Pancreas (tissue), 10 donors: ENCODE results near the gene MBTPS1. TPM values are rescaled to one million over a fixed set of nuclear protein-coding genes. Genes with fewer than 3 reads are reported as not detected.
A peak's percentile ranks its signal among the peaks of the same experiment; 100 is the strongest.

Experiments
- ATAC-seq, 4 donors: fragments of 200-7000 bp; cut with Tn5 transposase; one replicate each; pipeline versions ENCODE4 v1.8.0 to v1.9.1; 2020; ENCODE audit warnings: mild to moderate bottlenecking in 4 of 4, moderate library complexity in 4 of 4
- DNase-seq, 6 donors: peaks; one replicate each; pipeline ENCODE4 v3.0.0-alpha.2; 2020
- FAIRE-seq: peaks from 2 replicates; lab custom pipeline; 2012; peaks lifted over from hg19 to GRCh38; lab: Jason Lieb, UNC
- H3K27ac ChIP-seq, 4 donors: fragments of 200-600 bp; sonication (generic); 1 replicate in 3 of 4; 2 replicates in 1 of 4; pipeline versions ENCODE4 v1.5.0 to v1.8.0; 2020
- H3K27me3 ChIP-seq, 4 donors: fragments of 200-600 bp; one replicate each; pipeline ENCODE4 v1.8.0; 2021
- H3K36me3 ChIP-seq, 3 donors: fragments of 200-600 bp; sonication (generic) in 1 of 3; one replicate each; pipeline versions ENCODE4 v1.5.0 to v1.8.0; 2020 to 2021
- H3K4me1 ChIP-seq, 3 donors: fragments of 200-600 bp; one replicate each; pipeline ENCODE4 v1.8.0; 2021
- H3K4me3 ChIP-seq, 4 donors: fragments of 200-600 bp; sonication (generic) in 2 of 4; one replicate each; pipeline versions ENCODE4 v1.5.0 to v1.8.0; 2020 to 2021
- H3K9me3 ChIP-seq, 4 donors: fragments of 200-600 bp; one replicate each; pipeline ENCODE4 v1.8.0; 2021
- WGBS, 2 donors: extraction: QIAGEN DNeasy Blood & Tissue Kit; methylation state at CpG; one replicate each; pipeline ENCODE4 v1.1.7; 2013; 5-methylcytosine and 5-hydroxymethylcytosine counted together
- intact Hi-C, 3 donors: fragments of 100-400 bp; cut with DNase I; formaldehyde crosslinking; loops; one replicate each; pipeline versions ENCODE4 v1.11.1 to v1.14.2; 2022
- polyA plus RNA-seq, 2 donors: library from polyadenylated mRNA; stranded (reverse); fragments of 200-250 nt; gene quantifications; one replicate each; pipeline ENCODE4 v1.2.3, GENCODE V29; 2013
- total RNA-seq, 6 donors: library from RNA; stranded (reverse); fragmentation: NEBNext Ultra II Directional in 4 of 6; extraction: Animal tissue kit (Norgen Biotek cat#: 25700) in 4 of 6; gene quantifications; one replicate each; pipeline versions ENCODE4 v1.2.1 to v1.2.4, GENCODE V29; 2021 to 2023
- TF ChIP-seq, protein P1 (sequence below), 4 donors: fragments of 200-600 bp; sonication (generic) in 3 of 4; IDR thresholded peaks; one replicate each; pipeline versions ENCODE4 v1.5.0 to v1.8.0; 2021; ENCODE audit warnings: antibody characterized with exemption in 4 of 4
- donor health status: healthy with polysubstance abuse.
- donor health status: DM: no; HTN: no; CAD: no; lungs with moderate emphysema.
- donor health status: DM: no; HTN: no; CAD: no.
- donor health status: control.
- donor health status: control.
- donor health status: Bipolar disorder and iron deficiency.
- donor health status: DM: yes; HTN: yes; CAD: no.
- donor health status: DM: no; HTN: no; CAD: no.
- donor health status: DM: no; HTN: no; CAD: no.
- donor health status: DM: yes; HTN: yes; CAD: no.

The MBTPS1 gene
- total and polyA plus RNA-seq, 8 donors, result 32.8 to 56.8 (median 43.2) TPM

DNA sequence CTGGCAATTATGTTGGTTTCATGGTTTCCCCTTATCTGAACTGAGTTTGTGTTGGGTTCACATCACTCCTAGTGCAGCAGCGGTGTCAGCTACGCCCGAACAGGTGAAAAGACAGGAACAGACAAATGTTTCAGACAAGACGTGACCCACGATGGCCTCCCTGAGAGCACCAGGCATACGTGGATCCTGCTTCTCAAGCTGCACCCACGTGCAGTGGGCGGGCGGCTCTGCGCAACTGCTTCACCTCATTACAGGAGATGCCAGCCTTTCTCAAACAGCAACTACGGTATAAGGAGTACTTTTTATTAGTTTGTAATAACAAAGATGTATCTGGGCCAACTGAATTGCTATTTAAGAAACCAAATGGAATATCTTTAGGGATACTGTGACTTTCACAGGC lies 41.4 kb downstream of the MBTPS1 start:
- no peaks in the 10 kb centered on the region for H3K9me3 ChIP-seq
- WGBS, 2 donors, result 88 to 90% methylated on average over 11 of the region's 11 CpGs
- TF ChIP-seq, protein P1, sequence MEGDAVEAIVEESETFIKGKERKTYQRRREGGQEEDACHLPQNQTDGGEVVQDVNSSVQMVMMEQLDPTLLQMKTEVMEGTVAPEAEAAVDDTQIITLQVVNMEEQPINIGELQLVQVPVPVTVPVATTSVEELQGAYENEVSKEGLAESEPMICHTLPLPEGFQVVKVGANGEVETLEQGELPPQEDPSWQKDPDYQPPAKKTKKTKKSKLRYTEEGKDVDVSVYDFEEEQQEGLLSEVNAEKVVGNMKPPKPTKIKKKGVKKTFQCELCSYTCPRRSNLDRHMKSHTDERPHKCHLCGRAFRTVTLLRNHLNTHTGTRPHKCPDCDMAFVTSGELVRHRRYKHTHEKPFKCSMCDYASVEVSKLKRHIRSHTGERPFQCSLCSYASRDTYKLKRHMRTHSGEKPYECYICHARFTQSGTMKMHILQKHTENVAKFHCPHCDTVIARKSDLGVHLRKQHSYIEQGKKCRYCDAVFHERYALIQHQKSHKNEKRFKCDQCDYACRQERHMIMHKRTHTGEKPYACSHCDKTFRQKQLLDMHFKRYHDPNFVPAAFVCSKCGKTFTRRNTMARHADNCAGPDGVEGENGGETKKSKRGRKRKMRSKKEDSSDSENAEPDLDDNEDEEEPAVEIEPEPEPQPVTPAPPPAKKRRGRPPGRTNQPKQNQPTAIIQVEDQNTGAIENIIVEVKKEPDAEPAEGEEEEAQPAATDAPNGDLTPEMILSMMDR (IDR thresholded peaks at IDR 0.05), result no peak
- no peaks in the 10 kb centered on the region for H3K4me1 ChIP-seq
- no peak overlapping the region for H3K4me3 ChIP-seq
- peaks cover 2 to 60% (median 13%) of the 10 kb centered on the region in 3 donors for H3K36me3 ChIP-seq
- DNase-seq (no peak), FAIRE-seq (no peak), ATAC-seq (no peak)
- H3K27ac ChIP-seq, result no peak overlapping the region
- intact Hi-C loops, result no loop called here
- H3K27me3 ChIP-seq, result no peaks in the 10 kb centered on the region

DNA sequence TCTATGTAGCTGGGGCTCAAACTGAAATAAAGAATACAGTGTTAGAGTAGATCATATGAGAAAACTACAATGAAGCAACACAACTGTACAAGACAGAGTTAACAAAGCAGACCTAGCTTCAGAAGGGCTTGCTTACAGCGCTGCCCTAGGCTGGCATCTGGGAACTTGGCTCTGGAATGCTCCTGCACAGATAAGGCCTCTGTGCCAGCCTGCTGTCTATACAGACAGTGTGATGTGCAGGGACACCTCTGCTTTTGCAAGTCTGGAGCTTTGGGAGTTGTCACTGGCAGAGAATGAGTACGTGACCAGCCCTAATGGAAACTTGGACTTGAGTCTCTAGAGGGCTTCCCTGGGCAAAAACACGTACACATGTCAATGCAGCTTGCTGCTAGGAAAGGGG lies 42.0 kb downstream of the MBTPS1 start:
- no peak for ATAC-seq
- intact Hi-C loops, result no loop called here

DNA sequence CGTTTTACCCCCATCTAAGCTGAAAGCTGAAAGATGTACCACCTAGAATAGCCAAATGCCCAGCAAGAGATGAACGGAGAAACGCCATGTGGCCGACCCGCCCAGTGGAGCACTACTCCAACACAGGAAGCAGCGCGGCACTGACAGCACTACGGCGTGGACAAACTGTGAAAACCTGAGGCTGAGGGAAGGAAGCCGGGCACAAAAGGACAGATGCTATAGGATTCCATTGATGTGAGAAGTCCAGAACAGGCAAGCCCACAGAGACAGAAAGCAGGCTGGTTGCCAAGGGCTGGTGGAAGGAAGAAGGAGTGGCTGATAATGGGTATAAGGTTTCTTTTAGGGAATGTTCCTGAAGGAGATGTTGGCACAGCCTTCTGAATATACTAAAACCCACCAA lies 44.7 kb downstream of the MBTPS1 start:
- FAIRE-seq (no peak), ATAC-seq (no peak), DNase-seq (no peak)
- H3K36me3 ChIP-seq, result peaks cover 0 to 74% (median 38%) of the 10 kb centered on the region in 3 donors
- H3K27ac ChIP-seq, result no peak overlapping the region
- intact Hi-C loops, result no loop called here
- no peak overlapping the region for H3K4me3 ChIP-seq
- H3K9me3 ChIP-seq, result no peaks in the 10 kb centered on the region
- H3K4me1 ChIP-seq, result no peaks in the 10 kb centered on the region
- no peaks in the 10 kb centered on the region for H3K27me3 ChIP-seq
- 90 to 94% methylated on average over 10 of the region's 10 CpGs for WGBS, 2 donors
- TF ChIP-seq, protein P1 (IDR thresholded peaks at IDR 0.05), result no peak

More for the DNA sequence above, 42.0 kb downstream of the MBTPS1 start:
- Histone ChIP-seq H3K27ac (no peak overlapping the region), H3K4me3 (no peak overlapping the region), H3K36me3 (peaks cover 0 to 64% (median 16%) of the 10 kb centered on the region in 3 donors), H3K27me3 (no peaks in the 10 kb centered on the region), H3K4me1 (no peaks in the 10 kb centered on the region), H3K9me3 (no peaks in the 10 kb centered on the region)
- TF ChIP-seq, protein P1 (IDR thresholded peaks at IDR 0.05), result no peak
- no peak for DNase-seq
- 72 to 84% methylated on average over 3 of the region's 3 CpGs for WGBS, 2 donors
- no peak for FAIRE-seq

DNA sequence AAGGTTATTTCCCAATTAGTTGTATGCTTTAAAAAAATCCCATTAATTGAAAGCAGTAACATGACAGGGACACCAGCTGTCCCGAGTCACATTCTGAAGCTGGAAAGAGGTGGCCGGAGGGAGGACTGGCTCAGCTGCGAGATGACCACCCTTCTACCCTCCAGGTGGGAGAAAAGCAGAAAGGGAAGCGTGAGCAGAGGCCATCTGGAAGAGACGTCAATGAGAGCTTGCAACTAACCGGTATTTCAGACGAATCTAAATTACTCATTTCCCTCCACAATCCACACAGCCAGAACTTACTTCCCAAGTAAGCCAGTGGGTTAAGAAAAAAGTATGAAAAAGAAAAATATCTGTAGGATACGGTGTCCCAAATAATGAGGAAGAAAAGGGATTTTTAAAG lies 45.6 kb downstream of the MBTPS1 start:
- FAIRE-seq, result no peak
- H3K27ac ChIP-seq, result no peak overlapping the region
- H3K27me3 ChIP-seq, result no peaks in the 10 kb centered on the region
- intact Hi-C loops, result no loop called here
- no peak overlapping the region for H3K4me3 ChIP-seq
- TF ChIP-seq, protein P1 (IDR thresholded peaks at IDR 0.05), result no peak
- no peak for DNase-seq
- peaks cover 0 to 80% (median 38%) of the 10 kb centered on the region in 3 donors for H3K36me3 ChIP-seq
- H3K9me3 ChIP-seq, result no peaks in the 10 kb centered on the region
- no peak for ATAC-seq
- no peaks in the 10 kb centered on the region for H3K4me1 ChIP-seq
- 92 to 95% methylated on average over 8 of the region's 8 CpGs for WGBS, 2 donors

DNA sequence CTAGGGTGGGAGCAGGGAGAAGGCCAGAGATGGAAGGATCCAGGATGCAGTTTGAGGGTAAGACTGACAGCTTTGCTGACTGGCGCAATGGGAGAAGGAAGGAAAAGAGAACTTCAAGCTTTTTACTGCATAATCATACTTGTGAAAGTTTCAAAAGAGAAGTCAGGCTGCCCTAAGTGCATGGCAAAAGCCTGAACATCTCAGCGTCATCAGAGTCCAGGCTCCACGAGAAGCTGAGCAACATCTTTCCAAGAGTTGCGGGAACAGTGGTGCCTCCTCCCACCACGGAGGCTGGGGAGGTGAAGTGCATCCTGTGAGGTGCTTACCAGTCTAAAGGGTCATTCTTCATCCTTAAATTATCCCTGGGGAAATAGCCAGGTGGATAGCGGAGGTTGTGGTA lies 47.2 kb downstream of the MBTPS1 start:
- FAIRE-seq (no peak), DNase-seq (no peak), ATAC-seq (peak in 2 of 4 donors; percentile 35 to 48)
- H3K27me3 ChIP-seq, result no peaks in the 10 kb centered on the region
- intact Hi-C loops, result no loop called here
- H3K36me3 ChIP-seq, result peaks cover 0 to 76% (median 33%) of the 10 kb centered on the region in 3 donors
- H3K27ac ChIP-seq, result no peak overlapping the region
- H3K4me3 ChIP-seq, result no peak overlapping the region
- WGBS, 2 donors, result 87 to 91% methylated on average over 6 of the region's 6 CpGs
- no peaks in the 10 kb centered on the region for H3K4me1 ChIP-seq
- TF ChIP-seq, protein P1 (IDR thresholded peaks at IDR 0.05), result no peak
- H3K9me3 ChIP-seq, result no peaks in the 10 kb centered on the region
